IMR-90 (cell line): ENCODE results near the gene SULT1A3. TPM values are rescaled to one million over a fixed set of nuclear protein-coding genes. Genes with fewer than 3 reads are reported as not detected.
A peak's percentile ranks its signal among the peaks of the same experiment; 100 is the strongest.

Experiments
- ATAC-seq: fragments of 200-7000 bp; cut with Tn5 transposase; 2 replicates; pipeline ENCODE4 v1.9.1; 2020; ENCODE audit warnings: low read depth, mild to moderate bottlenecking, moderate library complexity
- BruUV-seq: library from RNA; stranded (reverse); fragments of 400-500 nt; replicated peaks from 2 replicates; lab custom pipeline; 2021; lab: Mats Ljungman, UMichigan
- CTCF ChIA-PET: fragments of 300-600 bp; formaldehyde crosslinking; extraction: SDS; loops from one replicate; lab custom pipeline; 2021; ENCODE audit warnings: antibody characterized with exemption; lab: Yijun Ruan, JAX
- POLR2A ChIA-PET: fragments of 300-600 bp; sonication (Branson Sonifier 250); formaldehyde crosslinking; loops from one replicate; lab custom pipeline; 2022; ENCODE audit warnings: antibody characterized with exemption; ENCODE audit not compliant: unreplicated experiment; lab: Charles Lee
- DNase-seq: peaks from one replicate; pipeline ENCODE4 v3.0.0; 2013
- H2AFZ ChIP-seq: replicated peaks from 2 replicates; pipeline ENCODE3; 2013; ENCODE audit warnings: low read length, mild to moderate bottlenecking; ENCODE audit not compliant: poor library complexity
- H2AK5ac ChIP-seq: 2 replicates; pipeline ENCODE4 v1.6.1; 2013; ENCODE audit warnings: low read depth, low read length, inconsistent platforms
- H2AK9ac ChIP-seq: replicated peaks from 2 replicates; pipeline ENCODE3; 2013; ENCODE audit warnings: mild to moderate bottlenecking, low read depth, low read length, moderate library complexity; ENCODE audit not compliant: poor library complexity
- H2BK120ac ChIP-seq: 2 replicates; pipeline ENCODE4 v1.6.1; 2013; ENCODE audit warnings: low read depth, low read length, inconsistent platforms
- H2BK15ac ChIP-seq: 3 replicates; pipeline ENCODE4 v1.6.1; 2013; ENCODE audit warnings: low read depth, low read length, inconsistent platforms
- H2BK20ac ChIP-seq: 2 replicates; pipeline ENCODE4 v1.6.1; 2013; ENCODE audit warnings: low read depth, mild to moderate bottlenecking, inconsistent platforms, low read length, moderate library complexity
- H2BK5ac ChIP-seq: 2 replicates; pipeline ENCODE4 v1.6.1; 2013; ENCODE audit warnings: mild to moderate bottlenecking, low read depth, low read length, inconsistent platforms; ENCODE audit not compliant: poor library complexity, severe bottlenecking
- H3K14ac ChIP-seq: replicated peaks from 2 replicates; pipeline ENCODE4 v1.6.1; 2013; ENCODE audit warnings: low read depth, low read length, inconsistent platforms
- H3K18ac ChIP-seq: 2 replicates; pipeline ENCODE4 v1.6.1; 2013; ENCODE audit warnings: low read depth, low read length, control low read depth
- H3K23ac ChIP-seq: 2 replicates; pipeline ENCODE4 v1.6.1; 2013; ENCODE audit warnings: low read depth, low read length, inconsistent platforms
- H3K27ac ChIP-seq: 2 replicates; pipeline ENCODE4 v1.5.1; 2013; ENCODE audit warnings: mild to moderate bottlenecking, control low read depth, low read length; ENCODE audit not compliant: insufficient read depth
- H3K27me3 ChIP-seq: 2 replicates; pipeline ENCODE4 v1.6.1; 2013; ENCODE audit warnings: low read length; ENCODE audit not compliant: control insufficient read depth, insufficient read depth
- H3K36me3 ChIP-seq: 2 replicates; pipeline ENCODE4 v1.6.1; 2013; ENCODE audit warnings: low read length, mixed read lengths; ENCODE audit not compliant: control insufficient read depth, insufficient read depth
- H3K4ac ChIP-seq: 2 replicates; pipeline ENCODE4 v1.6.1; 2013; ENCODE audit warnings: low read depth, low read length, inconsistent platforms
- H3K4me1 ChIP-seq: 2 replicates; pipeline ENCODE4 v1.6.1; 2013; ENCODE audit warnings: low read length, mixed read lengths; ENCODE audit not compliant: control insufficient read depth, insufficient read depth
- H3K4me2 ChIP-seq: 2 replicates; pipeline ENCODE4 v1.6.1; 2013; ENCODE audit warnings: low read depth, mild to moderate bottlenecking, control low read depth, low read length, moderate library complexity
- H3K4me3 ChIP-seq: 2 replicates; pipeline ENCODE4 v1.5.1; 2013; ENCODE audit warnings: low read depth, mild to moderate bottlenecking, control low read depth, low read length, moderate library complexity; ENCODE audit not compliant: insufficient read depth
- H3K56ac ChIP-seq: 2 replicates; pipeline ENCODE4 v1.6.1; 2013; ENCODE audit warnings: low read length, inconsistent platforms; ENCODE audit not compliant: insufficient read depth; ENCODE audit errors: extremely low read depth
- H3K79me1 ChIP-seq, 2 experiments: 2 replicates each; pipeline ENCODE4 v1.6.1; 2013; ENCODE audit warnings: low read length in 2 of 2, inconsistent platforms in 1 of 2, low read depth in 1 of 2
- H3K9ac ChIP-seq: 2 replicates; pipeline ENCODE4 v1.6.1; 2013; ENCODE audit warnings: low read depth, low read length, control low read depth
- H3K9me1 ChIP-seq: 2 replicates; pipeline ENCODE4 v1.6.1; 2013; ENCODE audit warnings: low read length, inconsistent platforms; ENCODE audit not compliant: insufficient read depth
- H3K9me3 ChIP-seq: 2 replicates; pipeline ENCODE4 v1.6.1; 2013; ENCODE audit warnings: low read length; ENCODE audit not compliant: control insufficient read depth, insufficient read depth
- H4K20me1 ChIP-seq: 2 replicates; pipeline ENCODE4 v1.6.1; 2013; ENCODE audit warnings: low read length, inconsistent platforms; ENCODE audit not compliant: insufficient read depth
- H4K5ac ChIP-seq: 2 replicates; pipeline ENCODE4 v1.6.1; 2013; ENCODE audit warnings: mild to moderate bottlenecking, low read depth, low read length, control low read depth
- H4K8ac ChIP-seq, 2 experiments: 2 replicates each; pipeline ENCODE4 v1.6.1; 2013; ENCODE audit warnings: low read depth in 2 of 2, low read length in 2 of 2, control low read depth in 1 of 2, inconsistent platforms in 1 of 2
- H4K91ac ChIP-seq: 2 replicates; pipeline ENCODE4 v1.6.1; 2013; ENCODE audit warnings: low read depth, low read length, inconsistent platforms; ENCODE audit not compliant: insufficient read depth
- RAD21 ChIP-seq: IDR thresholded peaks from 2 replicates; pipeline ENCODE4 v1.6.1; 2012; ENCODE audit warnings: low read length, improper control_type of control experiment
- SMC3 ChIP-seq: fragments of 150-350 bp; IDR thresholded peaks from 2 replicates; pipeline ENCODE4 v1.6.1; 2016; ENCODE audit warnings: low read depth, mild to moderate bottlenecking, antibody characterized with exemption, low read length, moderate library complexity
- WGBS, 2 experiments: methylation state at CpG; one replicate each; pipeline versions ENCODE4 v1.1.5 to v1.1.7; 2013; ENCODE audit warnings: missing lambda C conversion rate in 2 of 2; ENCODE audit not compliant: insufficient read length in 1 of 2; ENCODE audit errors: extremely low coverage in 2 of 2; 5-methylcytosine and 5-hydroxymethylcytosine counted together
- dilution Hi-C: fragments of 300-500 bp; cut with HindIII; formaldehyde crosslinking; loops from one replicate; pipeline ENCODE4 v1.14.3; 2018; ENCODE audit warnings: low sequenced_read_pairs; ENCODE audit not compliant: unreplicated experiment
- in situ Hi-C: fragments of 300-500 bp; cut with MboI; formaldehyde crosslinking; loops from 3 replicates; pipeline ENCODE4 v1.14.3; 2019; ENCODE audit warnings: low sequenced_read_pairs, inconsistent platforms, mixed read lengths
- intact Hi-C: fragments of 100-400 bp; cut with micrococcal nuclease; formaldehyde crosslinking; loops from 2 replicates; pipeline ENCODE4 v1.10.0; 2022
- polyA plus RNA-seq, 3 experiments: library from polyadenylated mRNA; depleted of rRNA; stranded (reverse); fragments of >200 nt; gene quantifications; 2 replicates each; pipeline ENCODE4 v1.2.3, GENCODE V29; 2012; ENCODE audit warnings: low replicate concordance in 1 of 3
- total RNA-seq: library from RNA; depleted of rRNA; stranded (reverse); fragments of >200 nt; gene quantifications from 2 replicates; pipeline ENCODE4 v1.2.3, GENCODE V29; 2012
- TF ChIP-seq, protein P1 (sequence below): conservative IDR thresholded peaks from 2 replicates; pipeline ENCODE4 v1.5.1; 2012; ENCODE audit warnings: mild to moderate bottlenecking, low read depth, low read length, improper control_type of control experiment
- TF ChIP-seq, protein P2 (sequence below): fragments of 150-350 bp; IDR thresholded peaks from 2 replicates; pipeline ENCODE4 v1.6.1; 2017; ENCODE audit warnings: mild to moderate bottlenecking, antibody characterized with exemption, low read length, low read depth

Gene SULT1A3
- total and polyA plus RNA-seq, 2 of the 4 experiments (the other 2 are of a cell fraction): 0.18 to 17.2 TPM

DNA sequence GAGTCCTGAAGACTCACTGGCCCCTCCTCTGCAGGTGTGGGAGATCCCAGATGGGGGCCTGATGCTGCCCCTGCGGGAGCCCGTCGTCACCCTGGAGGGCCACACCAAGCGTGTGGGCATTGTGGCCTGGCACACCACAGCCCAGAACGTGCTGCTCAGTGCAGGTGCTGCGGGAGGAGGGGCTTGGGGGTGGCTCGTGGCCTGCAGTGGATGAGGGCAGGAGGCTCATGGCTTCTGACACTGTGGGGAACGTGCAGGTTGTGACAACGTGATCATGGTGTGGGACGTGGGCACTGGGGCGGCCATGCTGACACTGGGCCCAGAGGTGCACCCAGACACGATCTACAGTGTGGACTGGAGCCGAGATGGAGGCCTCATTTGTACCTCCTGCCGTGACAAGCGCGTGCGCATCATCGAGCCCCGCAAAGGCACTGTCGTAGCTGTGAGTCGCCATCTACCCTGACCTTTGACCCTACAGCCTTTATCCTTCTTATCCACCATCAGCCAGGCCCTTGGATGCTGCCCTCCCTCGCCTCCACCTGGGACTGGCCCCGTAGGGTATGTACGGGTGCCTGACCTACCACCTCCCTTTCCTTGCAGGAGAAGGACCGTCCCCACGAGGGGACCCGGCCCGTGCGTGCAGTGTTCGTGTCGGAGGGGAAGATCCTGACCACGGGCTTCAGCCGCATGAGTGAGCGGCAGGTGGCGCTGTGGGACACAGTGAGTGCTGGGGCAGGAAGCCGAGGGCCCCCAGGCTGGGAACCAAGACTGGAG, 12.1 kb upstream of the SULT1A3 start:
- no peak overlapping the region for H4K5ac ChIP-seq
- ATAC-seq: no peak
- peak overlapping the region; percentile 4 for H2AFZ ChIP-seq
- H2BK15ac ChIP-seq: no peak overlapping the region
- peak; percentile 28 for TF ChIP-seq RAD21
- peak; percentile 22 for TF ChIP-seq SMC3
- TF ChIP-seq, protein P1, sequence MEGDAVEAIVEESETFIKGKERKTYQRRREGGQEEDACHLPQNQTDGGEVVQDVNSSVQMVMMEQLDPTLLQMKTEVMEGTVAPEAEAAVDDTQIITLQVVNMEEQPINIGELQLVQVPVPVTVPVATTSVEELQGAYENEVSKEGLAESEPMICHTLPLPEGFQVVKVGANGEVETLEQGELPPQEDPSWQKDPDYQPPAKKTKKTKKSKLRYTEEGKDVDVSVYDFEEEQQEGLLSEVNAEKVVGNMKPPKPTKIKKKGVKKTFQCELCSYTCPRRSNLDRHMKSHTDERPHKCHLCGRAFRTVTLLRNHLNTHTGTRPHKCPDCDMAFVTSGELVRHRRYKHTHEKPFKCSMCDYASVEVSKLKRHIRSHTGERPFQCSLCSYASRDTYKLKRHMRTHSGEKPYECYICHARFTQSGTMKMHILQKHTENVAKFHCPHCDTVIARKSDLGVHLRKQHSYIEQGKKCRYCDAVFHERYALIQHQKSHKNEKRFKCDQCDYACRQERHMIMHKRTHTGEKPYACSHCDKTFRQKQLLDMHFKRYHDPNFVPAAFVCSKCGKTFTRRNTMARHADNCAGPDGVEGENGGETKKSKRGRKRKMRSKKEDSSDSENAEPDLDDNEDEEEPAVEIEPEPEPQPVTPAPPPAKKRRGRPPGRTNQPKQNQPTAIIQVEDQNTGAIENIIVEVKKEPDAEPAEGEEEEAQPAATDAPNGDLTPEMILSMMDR: peak; percentile 40
- TF ChIP-seq, protein P2, sequence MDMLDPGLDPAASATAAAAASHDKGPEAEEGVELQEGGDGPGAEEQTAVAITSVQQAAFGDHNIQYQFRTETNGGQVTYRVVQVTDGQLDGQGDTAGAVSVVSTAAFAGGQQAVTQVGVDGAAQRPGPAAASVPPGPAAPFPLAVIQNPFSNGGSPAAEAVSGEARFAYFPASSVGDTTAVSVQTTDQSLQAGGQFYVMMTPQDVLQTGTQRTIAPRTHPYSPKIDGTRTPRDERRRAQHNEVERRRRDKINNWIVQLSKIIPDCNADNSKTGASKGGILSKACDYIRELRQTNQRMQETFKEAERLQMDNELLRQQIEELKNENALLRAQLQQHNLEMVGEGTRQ: no peak
- no peaks in the 10 kb centered on the region for H3K9me1 ChIP-seq
- CTCF ChIA-PET: no interaction called here
- intact Hi-C loops: no loop called here
- dilution Hi-C loops: no loop called here
- in situ Hi-C loops: loop anchor here (25.0 kb wide), 1 partner anchor 225 kb away; the partner anchor contains the start of gene ZNF771
- no peak overlapping the region for H2BK120ac ChIP-seq
- 70% methylated on average over 17 of the region's 36 CpGs; no CpG with 5 or more reads in 1 of the 2 experiments for WGBS, 2 experiments
- no peak overlapping the region for H3K23ac ChIP-seq
- H2AK5ac ChIP-seq: no peak overlapping the region; the same call in 1 of the 2 replicates
- H3K4me3 ChIP-seq: no peak overlapping the region
- peaks cover 0 to 7% of the 10 kb centered on the region in 2 experiments; a peak in 2 of 4 replicates for H3K79me1 ChIP-seq
- no peak overlapping the region for H2AK9ac ChIP-seq
- peaks cover 2% of the 10 kb centered on the region; the same call in 1 of the 2 replicates for H3K4me1 ChIP-seq
- DNase-seq: no peak
- H4K8ac ChIP-seq: no peak overlapping the region
- H3K9me3 ChIP-seq: no peaks in the 10 kb centered on the region
- BruUV-seq: no TSS peak
- no peaks in the 10 kb centered on the region for H3K27me3 ChIP-seq
- H3K14ac ChIP-seq: no peak overlapping the region
- H3K36me3 ChIP-seq: peaks cover 1% of the 10 kb centered on the region; the same call in 1 of the 2 replicates
- H2BK5ac ChIP-seq: no peak overlapping the region
- H3K18ac ChIP-seq: no peak overlapping the region
- H3K4me2 ChIP-seq: no peak overlapping the region
- no peak overlapping the region for H3K56ac ChIP-seq
- no peak overlapping the region for H3K27ac ChIP-seq
- POLR2A ChIA-PET: no interaction called here
- H2BK20ac ChIP-seq: no peak overlapping the region
- no peak overlapping the region for H3K9ac ChIP-seq
- H4K91ac ChIP-seq: no peak overlapping the region
- no peak overlapping the region for H3K4ac ChIP-seq
- no peaks in the 10 kb centered on the region for H4K20me1 ChIP-seq
